Suprapubic skin (tissue), 3 donors: ENCODE measurements around the gene ZNF426.

Experiments used
- POLR2AphosphoS5 ChIP-seq, 3 donors: sonication (generic); formaldehyde crosslinking; IDR thresholded peaks; one replicate each; pipeline ENCODE4 v1.6.1; 2017; ENCODE audit warnings: antibody characterized with exemption in 3 of 3
- TF ChIP-seq, protein P1 (sequence below), 2 donors: fragments of 200-600 bp in 1 of 2; fragments of 450-650 bp in 1 of 2; sonication (generic) in 1 of 2; IDR thresholded peaks; one replicate each; pipeline ENCODE4 v1.5.1; 2016 to 2019; ENCODE audit warnings: antibody characterized with exemption in 2 of 2, mild to moderate bottlenecking in 1 of 2, moderate library complexity in 1 of 2

GRCh38 chr19:9570255-9570654 is 31.8 kb upstream of the ZNF426 start:
- TF ChIP-seq, protein P1, sequence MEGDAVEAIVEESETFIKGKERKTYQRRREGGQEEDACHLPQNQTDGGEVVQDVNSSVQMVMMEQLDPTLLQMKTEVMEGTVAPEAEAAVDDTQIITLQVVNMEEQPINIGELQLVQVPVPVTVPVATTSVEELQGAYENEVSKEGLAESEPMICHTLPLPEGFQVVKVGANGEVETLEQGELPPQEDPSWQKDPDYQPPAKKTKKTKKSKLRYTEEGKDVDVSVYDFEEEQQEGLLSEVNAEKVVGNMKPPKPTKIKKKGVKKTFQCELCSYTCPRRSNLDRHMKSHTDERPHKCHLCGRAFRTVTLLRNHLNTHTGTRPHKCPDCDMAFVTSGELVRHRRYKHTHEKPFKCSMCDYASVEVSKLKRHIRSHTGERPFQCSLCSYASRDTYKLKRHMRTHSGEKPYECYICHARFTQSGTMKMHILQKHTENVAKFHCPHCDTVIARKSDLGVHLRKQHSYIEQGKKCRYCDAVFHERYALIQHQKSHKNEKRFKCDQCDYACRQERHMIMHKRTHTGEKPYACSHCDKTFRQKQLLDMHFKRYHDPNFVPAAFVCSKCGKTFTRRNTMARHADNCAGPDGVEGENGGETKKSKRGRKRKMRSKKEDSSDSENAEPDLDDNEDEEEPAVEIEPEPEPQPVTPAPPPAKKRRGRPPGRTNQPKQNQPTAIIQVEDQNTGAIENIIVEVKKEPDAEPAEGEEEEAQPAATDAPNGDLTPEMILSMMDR (IDR thresholded peaks at IDR 0.05), result no peak
- no peak for TF ChIP-seq POLR2AphosphoS5 (IDR thresholded peaks at IDR 0.05)
